Right lobe of liver (tissue), 6 donors: ENCODE results near the gene CLDND1. TPM values are rescaled to one million over a fixed set of nuclear protein-coding genes. Genes with fewer than 3 reads are reported as not detected.

Source experiments
- ATAC-seq, 4 donors: fragments of 200-7000 bp; cut with Tn5 transposase; one replicate each; pipeline ENCODE4 v1.9.1; 2020; ENCODE audit warnings: mild to moderate bottlenecking in 4 of 4, moderate library complexity in 4 of 4
- DNase-seq, 3 donors: peaks; one replicate each; pipeline ENCODE4 v3.0.0-alpha.2; 2020
- H3K27ac ChIP-seq, 3 donors: fragments of 200-600 bp; one replicate each; pipeline ENCODE4 v1.8.0; 2022
- H3K27me3 ChIP-seq, 2 donors: fragments of 200-600 bp; one replicate each; pipeline ENCODE4 v1.8.0; 2022
- H3K36me3 ChIP-seq, 4 donors: fragments of 200-600 bp; sonication (generic) in 1 of 4; one replicate each; pipeline versions ENCODE4 v1.5.1 to v1.8.0; 2017 to 2022; ENCODE audit warnings: control low read depth in 1 of 4
- H3K4me1 ChIP-seq, 4 donors: fragments of 200-600 bp; sonication (generic) in 1 of 4; one replicate each; pipeline versions ENCODE4 v1.5.1 to v1.8.0; 2017 to 2022; ENCODE audit warnings: control low read depth in 1 of 4
- H3K4me3 ChIP-seq, 3 donors: fragments of 200-600 bp; one replicate each; pipeline ENCODE4 v1.8.0; 2022
- H3K9me3 ChIP-seq, 4 donors: fragments of 200-600 bp; sonication (generic) in 1 of 4; one replicate each; pipeline versions ENCODE4 v1.5.1 to v1.8.0; 2017 to 2022; ENCODE audit warnings: control low read depth in 1 of 4
- CTCF ChIP-seq, 4 donors: fragments of 200-600 bp in 3 of 4; fragments of 450-650 bp in 1 of 4; IDR thresholded peaks; one replicate each; pipeline versions ENCODE4 v1.5.1 to v1.8.0; 2016 to 2022; ENCODE audit warnings: antibody characterized with exemption in 4 of 4, mild to moderate bottlenecking in 2 of 4
- POLR2A ChIP-seq: fragments of 450-650 bp; IDR thresholded peaks from one replicate; pipeline ENCODE4 v1.6.1; 2017; ENCODE audit warnings: antibody characterized with exemption, mild to moderate bottlenecking
- WGBS: methylation state at CpG from one replicate; pipeline ENCODE4 v1.1.6; 2018; ENCODE audit warnings: low coverage, low lambda C conversion rate; ENCODE audit not compliant: insufficient coverage; ENCODE audit errors: missing lambda C conversion rate; 5-methylcytosine and 5-hydroxymethylcytosine counted together
- intact Hi-C, 2 donors: fragments of 100-400 bp; cut with DNase I; formaldehyde crosslinking; loops; one replicate each; pipeline versions ENCODE4 v1.11.2 to v1.14.1; 2022
- total RNA-seq, 6 experiments: library from RNA; depleted of rRNA in 2 of 6; stranded (reverse); fragments of >200 nt in 2 of 6; fragmentation: NEBNext Ultra II Directional in 3 of 6; extraction: Animal tissue kit (Norgen Biotek cat#: 25700) in 3 of 6; gene quantifications; one replicate each; pipeline versions ENCODE4 v1.1.0 to v1.2.4, GENCODE V29; 2016 to 2023
- donor health status: DM: no; HTN: yes; CAD: no.
- donor health status: DM: no; HTN: no; CAD: no.
- donor health status: DM: no; HTN: no; CAD: no.
- donor health status: DM: no; HTN: yes; CAD: no.
- donor health status: DM: no; HTN: yes; CAD: no.

CLDND1 gene
- total RNA-seq, 6 experiments from 2014 or later, result 26.1 to 44.8 (median 34.9) TPM

GRCh38 chr3:98550833-98551232 lies 28.1 kb upstream of the CLDND1 start:
- no peak for DNase-seq
- no peak for TF ChIP-seq CTCF (IDR thresholded peaks at IDR 0.05)

DNA sequence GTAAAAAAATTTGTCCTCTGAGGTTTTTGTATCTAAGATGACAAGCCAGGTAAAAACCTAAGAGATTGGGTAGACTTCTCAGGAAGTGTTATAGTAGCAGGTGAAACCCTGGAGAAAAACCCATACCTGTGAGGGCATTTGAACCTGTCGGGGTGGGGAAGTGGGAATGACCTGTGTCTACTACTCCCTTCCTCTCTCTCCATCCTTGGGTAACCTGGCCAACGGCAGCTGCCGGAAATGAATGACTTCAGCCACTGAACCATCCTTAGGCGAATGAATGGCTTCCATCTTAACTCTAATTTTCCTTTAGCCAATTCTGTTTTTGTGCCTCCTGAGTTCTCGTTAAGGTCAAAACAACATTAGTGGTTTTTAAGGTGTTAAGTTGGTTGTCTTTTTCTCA lies 25.8 kb upstream of the CLDND1 start:
- TF ChIP-seq CTCF (IDR thresholded peaks at IDR 0.05), result no peak
- TF ChIP-seq POLR2A, result no peak
- no peaks in the 10 kb centered on the region for H3K36me3 ChIP-seq
- 63% methylated on average over 1 of the region's 5 CpGs for WGBS
- no peaks in the 10 kb centered on the region for H3K27me3 ChIP-seq
- no peaks in the 10 kb centered on the region for H3K4me1 ChIP-seq
- intact Hi-C loops, result no loop called here
- no peak overlapping the region for H3K4me3 ChIP-seq
- H3K9me3 ChIP-seq, result no peaks in the 10 kb centered on the region
- ATAC-seq (no peak), DNase-seq (no peak)
- no peak overlapping the region for H3K27ac ChIP-seq

More at GRCh38 chr3:98550833-98551232, 28.1 kb upstream of the CLDND1 start:
- H3K27me3 ChIP-seq, result no peaks in the 10 kb centered on the region
- no peak overlapping the region for H3K27ac ChIP-seq
- no peaks in the 10 kb centered on the region for H3K4me1 ChIP-seq
- no peaks in the 10 kb centered on the region for H3K36me3 ChIP-seq
- 79% methylated on average over 2 of the region's 3 CpGs for WGBS
- intact Hi-C loops, result no loop called here
- ATAC-seq, result no peak
- no peak overlapping the region for H3K4me3 ChIP-seq
- H3K9me3 ChIP-seq, result no peaks in the 10 kb centered on the region

DNA sequence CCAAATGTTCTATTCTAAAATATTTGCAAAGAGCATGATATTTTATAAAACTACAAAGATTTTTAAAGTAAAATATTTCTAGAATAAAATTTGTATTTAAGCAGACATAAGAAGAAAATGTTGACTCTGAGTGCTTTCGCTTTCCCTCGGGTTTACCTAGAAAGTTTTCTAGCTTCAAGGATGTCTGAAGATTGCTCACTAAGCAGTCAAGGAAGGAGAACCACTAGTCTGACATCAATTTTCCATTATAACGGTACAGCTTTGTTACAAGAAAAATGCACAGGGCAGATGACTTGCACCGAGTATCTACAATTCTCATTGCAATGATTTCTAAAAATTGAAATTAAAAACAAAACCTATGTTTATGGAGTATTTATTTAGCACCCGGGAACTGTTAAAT lies 23.2 kb upstream of the CLDND1 start:
- Histone ChIP-seq H3K27ac (no peak overlapping the region), H3K27me3 (no peaks in the 10 kb centered on the region), H3K9me3 (no peaks in the 10 kb centered on the region), H3K4me1 (no peaks in the 10 kb centered on the region), H3K4me3 (no peak overlapping the region), H3K36me3 (no peaks in the 10 kb centered on the region)
- TF ChIP-seq POLR2A (no peak), CTCF (IDR thresholded peaks at IDR 0.05) (no peak)
- WGBS, result 72% methylated on average over 5 of the region's 5 CpGs
- ATAC-seq, result no peak
- DNase-seq, result no peak
- intact Hi-C loops, result no loop called here

- Histone ChIP-seq H3K27me3 (no peaks in the 10 kb centered on the region), H3K27ac (no peak overlapping the region), H3K4me1 (no peaks in the 10 kb centered on the region), H3K36me3 (no peaks in the 10 kb centered on the region), H3K4me3 (no peak overlapping the region), H3K9me3 (no peaks in the 10 kb centered on the region)
- TF ChIP-seq POLR2A (no peak), CTCF (IDR thresholded peaks at IDR 0.05) (no peak)
- DNase-seq (no peak), ATAC-seq (no peak)
- no CpG with 5 or more reads among the region's 1 CpG for WGBS
- intact Hi-C loops, result no loop called here
These were observed 19.9 kb upstream of the CLDND1 start for GRCh38 chr3:98542623-98543022.

DNA sequence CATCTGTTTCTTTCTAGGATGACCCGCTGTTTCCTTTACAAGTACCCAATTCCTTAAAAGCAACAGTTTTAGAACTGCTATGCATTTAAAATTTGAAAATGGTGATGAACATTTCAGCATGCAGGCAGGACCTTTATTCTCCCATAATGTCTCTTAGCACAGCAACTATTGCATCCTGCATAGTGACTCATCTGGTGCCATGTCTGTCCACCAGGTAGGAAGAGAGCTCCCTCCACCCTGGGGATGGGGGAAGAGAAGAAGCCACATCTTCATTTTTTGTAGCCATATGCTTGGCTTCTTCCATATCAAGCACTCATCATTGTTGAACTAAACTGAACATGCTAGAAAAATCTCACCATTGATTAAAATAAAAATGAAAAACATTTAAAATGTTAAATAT lies 19.0 kb upstream of the CLDND1 start:
- Histone ChIP-seq H3K9me3 (no peaks in the 10 kb centered on the region), H3K27ac (no peak overlapping the region), H3K36me3 (no peaks in the 10 kb centered on the region), H3K27me3 (no peaks in the 10 kb centered on the region), H3K4me3 (no peak overlapping the region), H3K4me1 (no peaks in the 10 kb centered on the region)
- WGBS, result 100% methylated on average over 1 of the region's 1 CpG
- no peak for DNase-seq
- intact Hi-C loops, result no loop called here
- TF ChIP-seq CTCF (IDR thresholded peaks at IDR 0.05) (no peak), POLR2A (no peak)
- no peak for ATAC-seq
